Mesenchymal stem cell (in vitro differentiated cells and primary cell): Measurements from ENCODE around the gene EGFR.
A peak's percentile ranks its signal among the peaks of the same experiment; 100 is the strongest.

Experiments used
- DNase-seq: peaks from one replicate; pipeline ENCODE4 v3.0.0-alpha.2; 2013
- H2AFZ ChIP-seq: one replicate; pipeline ENCODE4 v1.6.1; 2013; ENCODE audit warnings: low read depth, mild to moderate bottlenecking, control low read depth, inconsistent platforms, low read length, moderate library complexity
- H2AK5ac ChIP-seq: 2 replicates; pipeline ENCODE4 v1.6.1; 2013; ENCODE audit warnings: low read length, moderate library complexity, mild to moderate bottlenecking, inconsistent platforms; ENCODE audit not compliant: severe bottlenecking
- H2BK120ac ChIP-seq: one replicate; pipeline ENCODE4 v1.6.1; 2013; ENCODE audit warnings: low read depth, mild to moderate bottlenecking, inconsistent platforms, low read length, moderate library complexity
- H2BK12ac ChIP-seq, 2 experiments: one replicate each; pipeline ENCODE4 v1.6.1; 2013; ENCODE audit warnings: inconsistent platforms in 2 of 2, low read length in 2 of 2, mild to moderate bottlenecking in 2 of 2, moderate library complexity in 2 of 2, control low read depth in 1 of 2
- H2BK15ac ChIP-seq: one replicate; pipeline ENCODE4 v1.6.1; 2013; ENCODE audit warnings: mild to moderate bottlenecking, low read depth, inconsistent platforms; ENCODE audit not compliant: poor library complexity, severe bottlenecking
- H2BK5ac ChIP-seq: 2 replicates; pipeline ENCODE4 v1.6.1; 2013; ENCODE audit warnings: low read depth, mild to moderate bottlenecking, low read length, control low read depth, inconsistent platforms; ENCODE audit not compliant: poor library complexity, severe bottlenecking
- H3K14ac ChIP-seq, 2 experiments: one replicate each; pipeline ENCODE4 v1.6.1; 2013; ENCODE audit warnings: inconsistent platforms in 2 of 2, low read length in 2 of 2, control low read depth in 1 of 2, mild to moderate bottlenecking in 1 of 2, moderate library complexity in 1 of 2
- H3K18ac ChIP-seq, 2 experiments: one replicate each; pipeline ENCODE4 v1.6.1; 2013; ENCODE audit warnings: inconsistent platforms in 2 of 2, low read length in 2 of 2, control low read depth in 1 of 2, low read depth in 1 of 2, mild to moderate bottlenecking in 1 of 2
- H3K23ac ChIP-seq, 2 experiments: one replicate each; pipeline ENCODE4 v1.6.1; 2013; ENCODE audit warnings: inconsistent platforms in 2 of 2, low read length in 2 of 2, mild to moderate bottlenecking in 2 of 2, moderate library complexity in 2 of 2, control low read depth in 1 of 2
- H3K27ac ChIP-seq: 2 replicates; pipeline ENCODE4 v1.5.1; 2013; ENCODE audit warnings: mild to moderate bottlenecking, moderate library complexity, low read length, control low read depth, inconsistent platforms; ENCODE audit not compliant: poor library complexity, severe bottlenecking
- H3K27me3 ChIP-seq, 2 experiments: 2 replicates each; pipeline versions ENCODE4 v1.6.1 to v1.7.0; 2013; ENCODE audit warnings: low read length in 2 of 2, mild to moderate bottlenecking in 2 of 2, moderate library complexity in 2 of 2, control low read depth in 1 of 2, inconsistent platforms in 1 of 2; ENCODE audit not compliant: control insufficient read depth in 1 of 2, insufficient read depth in 1 of 2
- H3K36me3 ChIP-seq, 2 experiments: 2 replicates each; pipeline versions ENCODE4 v1.6.1 to v1.7.0; 2013; ENCODE audit warnings: low read length in 2 of 2, control low read depth in 1 of 2, inconsistent platforms in 1 of 2, low read depth in 1 of 2, mild to moderate bottlenecking in 1 of 2; ENCODE audit not compliant: insufficient read depth in 2 of 2, control insufficient read depth in 1 of 2
- H3K4ac ChIP-seq, 2 experiments: one replicate each; pipeline ENCODE4 v1.6.1; 2013; ENCODE audit warnings: inconsistent platforms in 2 of 2, low read length in 2 of 2, mild to moderate bottlenecking in 2 of 2, moderate library complexity in 2 of 2, control low read depth in 1 of 2, low read depth in 1 of 2
- H3K4me1 ChIP-seq: 2 replicates; pipeline ENCODE4 v1.6.1; 2013; ENCODE audit warnings: low read depth, low read length, control low read depth; ENCODE audit not compliant: control insufficient read depth, insufficient read depth
- H3K4me2 ChIP-seq: 2 replicates; pipeline ENCODE4 v1.6.1; 2013; ENCODE audit warnings: low read length, mild to moderate bottlenecking, inconsistent platforms; ENCODE audit not compliant: poor library complexity, severe bottlenecking
- H3K4me3 ChIP-seq, 2 experiments: 2 replicates each; pipeline versions ENCODE4 v1.5.1 to v1.7.0; 2013; ENCODE audit warnings: low read length in 2 of 2, mild to moderate bottlenecking in 2 of 2, control low read depth in 1 of 2, low read depth in 1 of 2; ENCODE audit not compliant: insufficient read depth in 1 of 2
- H3K79me1 ChIP-seq: replicated peaks from 2 replicates; pipeline ENCODE4 v1.6.1; 2013; ENCODE audit warnings: mild to moderate bottlenecking, control low read depth, low read length, inconsistent platforms; ENCODE audit not compliant: poor library complexity, severe bottlenecking
- H3K9ac ChIP-seq: 2 replicates; pipeline ENCODE4 v1.7.0; 2013; ENCODE audit warnings: mild to moderate bottlenecking, low read length, moderate library complexity
- H3K9me3 ChIP-seq: 2 replicates; pipeline ENCODE4 v1.7.0; 2013; ENCODE audit warnings: mild to moderate bottlenecking, low read length; ENCODE audit not compliant: control insufficient read depth
- H4K8ac ChIP-seq: one replicate; pipeline ENCODE4 v1.6.1; 2013; ENCODE audit warnings: inconsistent platforms, mild to moderate bottlenecking, low read length, moderate library complexity
- H4K91ac ChIP-seq: one replicate; pipeline ENCODE4 v1.6.1; 2013; ENCODE audit warnings: mild to moderate bottlenecking, low read length, inconsistent platforms
- WGBS: methylation state at CpG from one replicate; pipeline ENCODE4 v1.1.7; 2013; ENCODE audit warnings: mixed read lengths; 5-methylcytosine and 5-hydroxymethylcytosine counted together

EGFR gene

GRCh38 chr7:55019191-55019690 lies 424 bp downstream of the EGFR start:
- no peak overlapping the region for H3K27ac ChIP-seq
- H3K23ac ChIP-seq = peak overlapping the region in 1 of 2 experiments; percentile 92
- no peaks in the 10 kb centered on the region for H3K9me3 ChIP-seq
- H3K4me1 ChIP-seq = peaks cover 18% of the 10 kb centered on the region
- peak overlapping the region; percentile 89 for H3K9ac ChIP-seq
- H2BK120ac ChIP-seq = peak overlapping the region; percentile 95
- peak overlapping the region; percentile 92 for H3K4me2 ChIP-seq
- peaks cover 3% of the 10 kb centered on the region for H3K79me1 ChIP-seq
- peaks cover 0 to 4% of the 10 kb centered on the region in 2 experiments for H3K36me3 ChIP-seq
- no peak overlapping the region for H2AK5ac ChIP-seq
- H2AFZ ChIP-seq = peak overlapping the region; percentile 16
- peak overlapping the region; percentile 94 for H2BK15ac ChIP-seq
- H3K14ac ChIP-seq = peak overlapping the region in 1 of 2 experiments; percentile 44
- peak overlapping the region; percentile 54 to 88 for H3K18ac ChIP-seq
- H4K8ac ChIP-seq = peak overlapping the region; percentile 79
- peak; percentile 51 for DNase-seq
- peak overlapping the region; percentile 87 to 88 for H3K4me3 ChIP-seq
- WGBS = under 1% methylated on average over 30 of the region's 70 CpGs
- H3K4ac ChIP-seq = peak overlapping the region; percentile 54 to 57
- peak overlapping the region in 1 of 2 experiments; percentile 6 for H2BK12ac ChIP-seq
- H4K91ac ChIP-seq = peak overlapping the region; percentile 32
- H3K27me3 ChIP-seq = no peaks in the 10 kb centered on the region
- H2BK5ac ChIP-seq = peak overlapping the region; percentile 46

DNA sequence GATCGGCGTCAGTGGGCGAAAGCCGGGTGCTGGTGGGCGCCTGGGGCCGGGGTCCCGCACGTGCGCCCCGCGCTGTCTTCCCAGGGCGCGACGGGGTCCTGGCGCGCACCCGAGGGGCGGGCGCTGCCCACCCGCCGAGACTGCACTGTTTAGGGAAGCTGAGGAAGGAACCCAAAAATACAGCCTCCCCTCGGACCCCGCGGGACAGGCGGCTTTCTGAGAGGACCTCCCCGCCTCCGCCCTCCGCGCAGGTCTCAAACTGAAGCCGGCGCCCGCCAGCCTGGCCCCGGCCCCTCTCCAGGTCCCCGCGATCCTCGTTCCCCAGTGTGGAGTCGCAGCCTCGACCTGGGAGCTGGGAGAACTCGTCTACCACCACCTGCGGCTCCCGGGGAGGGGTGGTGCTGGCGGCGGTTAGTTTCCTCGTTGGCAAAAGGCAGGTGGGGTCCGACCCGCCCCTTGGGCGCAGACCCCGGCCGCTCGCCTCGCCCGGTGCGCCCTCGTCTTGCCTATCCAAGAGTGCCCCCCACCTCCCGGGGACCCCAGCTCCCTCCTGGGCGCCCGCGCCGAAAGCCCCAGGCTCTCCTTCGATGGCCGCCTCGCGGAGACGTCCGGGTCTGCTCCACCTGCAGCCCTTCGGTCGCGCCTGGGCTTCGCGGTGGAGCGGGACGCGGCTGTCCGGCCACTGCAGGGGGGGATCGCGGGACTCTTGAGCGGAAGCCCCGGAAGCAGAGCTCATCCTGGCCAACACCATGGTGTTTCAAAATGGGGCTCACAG lies 1.1 kb downstream of the EGFR start:
- H3K4ac ChIP-seq = peak overlapping the region in 1 of 2 experiments; percentile 54
- H3K4me3 ChIP-seq = peak overlapping the region; percentile 87 to 88
- H3K9ac ChIP-seq = peak overlapping the region; percentile 89
- H3K14ac ChIP-seq = peak overlapping the region in 1 of 2 experiments; percentile 44
- H3K27ac ChIP-seq = no peak overlapping the region
- peaks cover 18% of the 10 kb centered on the region for H3K4me1 ChIP-seq
- H3K36me3 ChIP-seq = peaks cover 0 to 4% of the 10 kb centered on the region in 2 experiments
- peak overlapping the region; percentile 37 to 88 for H3K18ac ChIP-seq
- H2BK120ac ChIP-seq = peak overlapping the region; percentile 95
- H4K91ac ChIP-seq = peak overlapping the region; percentile 32
- no peaks in the 10 kb centered on the region for H3K9me3 ChIP-seq
- no peak overlapping the region for H2AK5ac ChIP-seq
- peak overlapping the region in 1 of 2 experiments; percentile 92 for H3K23ac ChIP-seq
- WGBS = under 1% methylated on average over 57 of the region's 78 CpGs
- H2BK15ac ChIP-seq = peak overlapping the region; percentile 84
- peaks cover 3% of the 10 kb centered on the region for H3K79me1 ChIP-seq
- DNase-seq = peak; percentile 40
- peak overlapping the region; percentile 46 for H2BK5ac ChIP-seq
- peak overlapping the region; percentile 79 for H4K8ac ChIP-seq
- no peaks in the 10 kb centered on the region for H3K27me3 ChIP-seq
- peak overlapping the region; percentile 23 to 76 for H2BK12ac ChIP-seq
- peak overlapping the region; percentile 92 for H3K4me2 ChIP-seq
- no peak overlapping the region for H2AFZ ChIP-seq

DNA sequence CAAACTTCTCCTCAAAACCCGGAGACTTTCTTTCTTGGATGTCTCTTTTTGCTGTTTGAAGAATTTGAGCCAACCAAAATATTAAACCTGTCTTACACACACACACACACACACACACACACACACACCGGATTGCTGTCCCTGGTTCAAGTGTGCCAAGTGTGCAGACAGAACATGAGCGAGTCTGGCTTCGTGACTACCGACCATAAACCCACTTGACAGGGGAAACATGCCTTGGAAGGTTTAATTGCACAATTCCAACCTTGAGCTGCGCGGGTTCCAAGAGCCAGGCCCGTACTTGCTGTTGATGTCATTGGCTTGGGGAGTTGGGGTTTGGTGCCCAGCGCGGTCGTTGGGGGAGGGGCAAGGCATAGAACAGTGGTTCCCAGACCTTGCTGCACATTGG lies 1.7 kb downstream of the EGFR start:
- H3K14ac ChIP-seq = no peak overlapping the region
- H3K4me1 ChIP-seq = peaks cover 18% of the 10 kb centered on the region
- peak overlapping the region; percentile 87 to 88 for H3K4me3 ChIP-seq
- H3K4ac ChIP-seq = no peak overlapping the region
- no peak overlapping the region for H2BK5ac ChIP-seq
- H2BK12ac ChIP-seq = peak overlapping the region in 1 of 2 experiments; percentile 48
- no peaks in the 10 kb centered on the region for H3K27me3 ChIP-seq
- H2BK15ac ChIP-seq = no peak overlapping the region
- no peak overlapping the region for H2AFZ ChIP-seq
- no peaks in the 10 kb centered on the region for H3K9me3 ChIP-seq
- WGBS = 47% methylated on average over 11 of the region's 11 CpGs
- H4K8ac ChIP-seq = no peak overlapping the region
- H3K9ac ChIP-seq = peak overlapping the region; percentile 89
- H3K27ac ChIP-seq = no peak overlapping the region
- peak; percentile 88 for DNase-seq
- H3K18ac ChIP-seq = peak overlapping the region in 1 of 2 experiments; percentile 37
- H4K91ac ChIP-seq = no peak overlapping the region
- peak overlapping the region; percentile 92 for H3K4me2 ChIP-seq
- H3K79me1 ChIP-seq = peaks cover 3% of the 10 kb centered on the region
- no peak overlapping the region for H2BK120ac ChIP-seq
- H2AK5ac ChIP-seq = no peak overlapping the region
- peak overlapping the region in 1 of 2 experiments; percentile 54 for H3K23ac ChIP-seq
- peaks cover 0 to 8% of the 10 kb centered on the region in 2 experiments for H3K36me3 ChIP-seq

GRCh38 chr7:55021053-55021452 lies 2.2 kb downstream of the EGFR start:
- Histone ChIP-seq H3K4me3 (peak overlapping the region in 1 of 2 experiments; percentile 88), H3K9ac (peak overlapping the region; percentile 89), H3K18ac (no peak overlapping the region), H3K79me1 (peaks cover 3% of the 10 kb centered on the region), H4K91ac (no peak overlapping the region), H2AFZ (no peak overlapping the region), H2BK120ac (no peak overlapping the region), H3K36me3 (peaks cover 0 to 10% of the 10 kb centered on the region in 2 experiments), H2BK5ac (no peak overlapping the region), H3K4me2 (peak overlapping the region; percentile 92), H3K4ac (no peak overlapping the region), H2AK5ac (no peak overlapping the region), H3K27ac (no peak overlapping the region), H3K27me3 (no peaks in the 10 kb centered on the region), H2BK15ac (no peak overlapping the region), H3K9me3 (no peaks in the 10 kb centered on the region), H3K4me1 (peaks cover 18% of the 10 kb centered on the region), H2BK12ac (no peak overlapping the region), H3K23ac (no peak overlapping the region), H4K8ac (no peak overlapping the region), H3K14ac (no peak overlapping the region)
- no peak for DNase-seq
- WGBS = 93% methylated on average over 8 of the region's 9 CpGs
